NB4 (cell line): Measurements from ENCODE around the gene DCC.

Experiments
- POLR2A ChIP-seq: IDR thresholded peaks from 2 replicates; pipeline ENCODE4 v1.6.1; 2011; ENCODE audit warnings: mild to moderate bottlenecking; ENCODE audit not compliant: insufficient read length; ENCODE audit errors: extremely low read depth
- TF ChIP-seq, protein P1 (sequence below): IDR thresholded peaks from one replicate; pipeline ENCODE4 v1.5.1; 2012; ENCODE audit warnings: low read depth, low read length

DNA sequence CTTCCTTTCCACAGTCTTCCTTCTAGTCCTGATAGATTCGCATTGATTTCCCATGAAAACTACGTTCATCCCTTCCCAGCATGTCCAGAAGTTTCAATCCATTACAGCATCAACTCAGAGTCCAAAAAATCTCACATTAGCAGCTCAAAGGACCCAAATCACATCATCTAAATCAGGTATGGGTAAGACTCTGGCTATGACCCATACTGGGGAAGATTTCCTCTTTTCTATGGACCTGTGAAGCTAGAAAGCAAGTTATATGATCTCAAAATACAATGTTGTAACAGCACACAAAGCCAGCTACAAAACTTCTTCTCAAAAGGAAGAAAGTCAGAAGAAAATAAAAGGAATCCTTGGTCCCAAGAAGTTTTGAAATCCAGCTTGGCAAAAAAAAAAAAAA lies 5.7 kb upstream of the DCC start:
- TF ChIP-seq, protein P1, sequence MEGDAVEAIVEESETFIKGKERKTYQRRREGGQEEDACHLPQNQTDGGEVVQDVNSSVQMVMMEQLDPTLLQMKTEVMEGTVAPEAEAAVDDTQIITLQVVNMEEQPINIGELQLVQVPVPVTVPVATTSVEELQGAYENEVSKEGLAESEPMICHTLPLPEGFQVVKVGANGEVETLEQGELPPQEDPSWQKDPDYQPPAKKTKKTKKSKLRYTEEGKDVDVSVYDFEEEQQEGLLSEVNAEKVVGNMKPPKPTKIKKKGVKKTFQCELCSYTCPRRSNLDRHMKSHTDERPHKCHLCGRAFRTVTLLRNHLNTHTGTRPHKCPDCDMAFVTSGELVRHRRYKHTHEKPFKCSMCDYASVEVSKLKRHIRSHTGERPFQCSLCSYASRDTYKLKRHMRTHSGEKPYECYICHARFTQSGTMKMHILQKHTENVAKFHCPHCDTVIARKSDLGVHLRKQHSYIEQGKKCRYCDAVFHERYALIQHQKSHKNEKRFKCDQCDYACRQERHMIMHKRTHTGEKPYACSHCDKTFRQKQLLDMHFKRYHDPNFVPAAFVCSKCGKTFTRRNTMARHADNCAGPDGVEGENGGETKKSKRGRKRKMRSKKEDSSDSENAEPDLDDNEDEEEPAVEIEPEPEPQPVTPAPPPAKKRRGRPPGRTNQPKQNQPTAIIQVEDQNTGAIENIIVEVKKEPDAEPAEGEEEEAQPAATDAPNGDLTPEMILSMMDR: no peak
- no peak for TF ChIP-seq POLR2A
